Measurements from ENCODE around the gene GNAT2. TPM values are rescaled to one million over a fixed set of nuclear protein-coding genes. Genes with fewer than 3 reads are reported as not detected.
A peak's percentile ranks its signal among the peaks of the same experiment; 100 is the strongest.

GNAT2 gene
- total RNA-seq, 2 experiments from 2014 or later = not detected

DNA sequence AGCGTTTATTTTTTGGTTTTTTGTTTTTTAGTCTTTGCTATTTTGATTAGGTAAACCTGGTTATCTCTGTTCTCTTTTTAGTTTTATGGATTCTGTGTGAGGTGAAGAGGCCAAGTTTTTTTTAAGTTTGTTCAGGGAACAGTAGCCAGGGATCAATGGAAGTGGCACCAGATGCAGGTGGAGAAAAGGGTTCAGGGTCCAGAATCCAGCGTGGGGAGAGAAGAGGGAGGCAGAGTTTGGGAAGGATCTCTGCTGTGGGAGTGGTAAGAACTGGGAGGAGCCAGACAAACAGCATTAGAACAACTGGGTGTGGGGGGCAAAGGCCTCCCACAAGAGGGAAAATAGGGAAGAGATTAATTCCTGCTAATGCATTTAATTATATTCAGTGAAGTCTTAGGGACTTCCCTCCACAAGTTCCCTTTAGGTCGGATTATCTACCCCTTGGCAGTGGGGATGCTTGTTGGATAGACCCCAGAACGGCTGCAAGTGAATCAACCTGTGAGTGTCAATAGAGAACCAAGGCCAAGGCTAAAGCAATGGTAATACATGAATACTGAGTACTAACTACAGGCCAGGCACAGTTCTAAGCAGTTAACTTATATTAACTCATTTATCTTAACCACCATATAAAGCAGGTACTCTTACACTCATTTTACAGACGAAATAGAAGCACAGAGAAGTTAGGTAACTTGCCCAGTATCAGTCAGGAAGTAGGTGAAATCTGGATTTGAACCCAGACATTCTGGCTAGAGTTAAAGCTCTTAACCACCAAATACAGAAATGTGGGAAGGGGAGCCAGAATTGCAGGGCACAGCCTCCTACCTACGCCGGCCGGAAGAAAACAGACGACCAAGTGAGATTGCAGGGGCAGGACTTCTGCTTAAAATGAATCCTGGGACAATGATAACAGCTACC lies 498 bp downstream of the GNAT2 start:
- peaks cover 70% of the 10 kb centered on the region for H3K4me1 Mint-ChIP-seq (ENCODE audit: low read depth)
- H3K9me3 Mint-ChIP-seq = no peaks in the 10 kb centered on the region
- ChIA-PET POLR2A (interaction anchor here (1.0 to 2.9 kb wide), 8 partner anchors 10 to 366 kb away, joined by 4 to 52 read pairs (median 6); partner anchors contain the start of genes AHCYL1, ATXN7L2 and GNAI3), CTCF (interaction anchor here (0.9 to 2.4 kb wide), 3 partner anchors 21 to 73 kb away, joined by 3 to 10 read pairs (median 3); partner anchors contain the start of gene GNAI3)
- no peaks in the 10 kb centered on the region for H3K9me3 ChIP-seq (ENCODE audit: control insufficient read depth in 1 of 2, insufficient read depth in 1 of 2, low read length in 2 of 2)
- no peaks in the 10 kb centered on the region for H3K36me3 ChIP-seq (ENCODE audit: insufficient read depth, low read length)
- peak overlapping the region; percentile 91 for H3K4me3 ChIP-seq (ENCODE audit: low read length)
- TF ChIP-seq, protein P1, sequence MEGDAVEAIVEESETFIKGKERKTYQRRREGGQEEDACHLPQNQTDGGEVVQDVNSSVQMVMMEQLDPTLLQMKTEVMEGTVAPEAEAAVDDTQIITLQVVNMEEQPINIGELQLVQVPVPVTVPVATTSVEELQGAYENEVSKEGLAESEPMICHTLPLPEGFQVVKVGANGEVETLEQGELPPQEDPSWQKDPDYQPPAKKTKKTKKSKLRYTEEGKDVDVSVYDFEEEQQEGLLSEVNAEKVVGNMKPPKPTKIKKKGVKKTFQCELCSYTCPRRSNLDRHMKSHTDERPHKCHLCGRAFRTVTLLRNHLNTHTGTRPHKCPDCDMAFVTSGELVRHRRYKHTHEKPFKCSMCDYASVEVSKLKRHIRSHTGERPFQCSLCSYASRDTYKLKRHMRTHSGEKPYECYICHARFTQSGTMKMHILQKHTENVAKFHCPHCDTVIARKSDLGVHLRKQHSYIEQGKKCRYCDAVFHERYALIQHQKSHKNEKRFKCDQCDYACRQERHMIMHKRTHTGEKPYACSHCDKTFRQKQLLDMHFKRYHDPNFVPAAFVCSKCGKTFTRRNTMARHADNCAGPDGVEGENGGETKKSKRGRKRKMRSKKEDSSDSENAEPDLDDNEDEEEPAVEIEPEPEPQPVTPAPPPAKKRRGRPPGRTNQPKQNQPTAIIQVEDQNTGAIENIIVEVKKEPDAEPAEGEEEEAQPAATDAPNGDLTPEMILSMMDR (IDR thresholded peaks at IDR 0.05) = no peak
- H3K4me1 ChIP-seq (ENCODE audit: insufficient read depth, low read length) = peaks cover 71% of the 10 kb centered on the region
- peak overlapping the region; percentile 89 for H3K27ac Mint-ChIP-seq
- peaks cover 4% of the 10 kb centered on the region for H3K36me3 Mint-ChIP-seq (ENCODE audit: low read depth)
- H3K27me3 Mint-ChIP-seq = no peaks in the 10 kb centered on the region
- intact Hi-C loops (cut with DNase I, micrococcal nuclease) = no loop called here
- no peak for ATAC-seq (ENCODE audit: poor library complexity)
- H3K27me3 ChIP-seq (ENCODE audit: control insufficient read depth in 1 of 2, insufficient read depth in 2 of 2, low read length in 2 of 2) = no peaks in the 10 kb centered on the region
- peak overlapping the region; percentile 85 to 94 for H3K27ac ChIP-seq (ENCODE audit: low read depth in 1 of 2, low read length in 2 of 2)
- no peak for DNase-seq
- peak overlapping the region; percentile 99 for H3K4me3 Mint-ChIP-seq

DNA sequence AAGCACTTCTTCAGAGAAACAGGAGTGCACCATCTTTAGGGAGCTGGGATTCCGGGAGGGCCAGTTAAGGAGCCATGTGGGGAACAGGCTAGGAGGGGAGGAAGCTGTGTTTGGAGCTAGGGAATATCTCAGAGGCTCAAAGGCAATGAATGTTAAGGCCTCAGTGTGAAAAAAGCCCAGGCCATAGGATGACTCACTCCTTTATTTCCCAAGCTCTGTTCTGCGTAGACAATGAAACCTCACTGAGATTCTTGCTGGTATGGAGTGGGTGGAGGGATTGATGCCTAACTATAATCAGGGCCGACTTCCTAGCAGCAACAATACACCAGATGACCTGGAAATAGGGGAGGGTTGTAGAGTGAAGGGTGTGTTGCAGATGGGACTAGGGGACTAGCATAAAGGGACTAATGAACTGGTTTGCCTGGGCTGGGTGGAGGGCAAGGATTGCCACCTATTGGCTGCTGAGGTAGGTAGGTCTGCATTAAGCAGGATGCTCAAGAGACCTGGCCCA lies 2.1 kb downstream of the GNAT2 start:
- H3K27me3 Mint-ChIP-seq = no peaks in the 10 kb centered on the region
- peak overlapping the region; percentile 76 for H3K4me3 Mint-ChIP-seq
- H3K9me3 Mint-ChIP-seq = no peaks in the 10 kb centered on the region
- TF ChIP-seq, protein P1 (IDR thresholded peaks at IDR 0.05) = no peak
- peak overlapping the region in 1 of 2 donors; percentile 79 for H3K27ac ChIP-seq (ENCODE audit: low read depth in 1 of 2, low read length in 2 of 2)
- POLR2A ChIA-PET = interaction anchor here (2.7 kb wide), 1 partner anchor 69 kb away, joined by 17 read pairs; the partner anchor contains the start of gene GNAI3
- peaks cover 55% of the 10 kb centered on the region for H3K4me1 Mint-ChIP-seq (ENCODE audit: low read depth)
- H3K9me3 ChIP-seq (ENCODE audit: control insufficient read depth in 1 of 2, insufficient read depth in 1 of 2, low read length in 2 of 2) = no peaks in the 10 kb centered on the region
- DNase-seq (peak in 3 of 14 experiments; percentile 30 to 61 (median 55)), ATAC-seq (ENCODE audit: poor library complexity) (no peak)
- H3K27ac Mint-ChIP-seq = peak overlapping the region; percentile 71
- no peaks in the 10 kb centered on the region for H3K36me3 ChIP-seq (ENCODE audit: insufficient read depth, low read length)
- H3K27me3 ChIP-seq (ENCODE audit: control insufficient read depth in 1 of 2, insufficient read depth in 2 of 2, low read length in 2 of 2) = no peaks in the 10 kb centered on the region
- CTCF ChIA-PET = interaction anchor here (0.5 to 3.0 kb wide), 4 partner anchors 15 to 123 kb away, joined by 3 to 10 read pairs (median 5); partner anchors contain the start of gene CYB561D1
- H3K36me3 Mint-ChIP-seq (ENCODE audit: low read depth) = peaks cover 4% of the 10 kb centered on the region
- H3K4me1 ChIP-seq (ENCODE audit: insufficient read depth, low read length) = peaks cover 55% of the 10 kb centered on the region
- no peak overlapping the region for H3K4me3 ChIP-seq (ENCODE audit: low read length)
- intact Hi-C loops (cut with DNase I, micrococcal nuclease) = no loop called here

DNA sequence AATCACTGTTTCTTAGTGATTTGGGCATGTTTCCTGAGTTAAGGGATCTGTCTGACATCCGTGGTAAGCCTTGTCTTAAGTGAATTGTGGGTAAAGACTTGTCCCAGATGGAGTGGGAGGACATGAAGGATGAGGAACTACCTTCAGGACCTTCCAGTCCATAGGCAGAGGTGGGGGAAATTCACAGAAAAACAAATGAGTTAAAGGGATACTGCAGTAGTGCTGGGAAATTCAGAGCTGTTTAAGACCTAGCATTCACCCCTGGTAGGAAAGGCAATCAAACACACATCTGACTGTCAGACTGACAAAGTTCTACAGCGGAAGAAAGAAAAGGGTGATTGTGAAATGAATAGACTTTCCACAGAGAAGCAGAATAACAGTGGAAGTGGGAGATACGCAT lies 3.0 kb downstream of the GNAT2 start:
- peaks cover 4% of the 10 kb centered on the region for H3K36me3 Mint-ChIP-seq (ENCODE audit: low read depth)
- Histone ChIP-seq H3K4me3 (ENCODE audit: low read length) (no peak overlapping the region), H3K27ac (ENCODE audit: low read depth in 1 of 2, low read length in 2 of 2) (peak overlapping the region; percentile 50 to 79), H3K27me3 (ENCODE audit: control insufficient read depth in 1 of 2, insufficient read depth in 2 of 2, low read length in 2 of 2) (no peaks in the 10 kb centered on the region), H3K9me3 (ENCODE audit: control insufficient read depth in 1 of 2, insufficient read depth in 1 of 2, low read length in 2 of 2) (no peaks in the 10 kb centered on the region), H3K4me1 (ENCODE audit: insufficient read depth, low read length) (peaks cover 46% of the 10 kb centered on the region), H3K36me3 (ENCODE audit: insufficient read depth, low read length) (no peaks in the 10 kb centered on the region)
- H3K4me1 Mint-ChIP-seq (ENCODE audit: low read depth) = peaks cover 45% of the 10 kb centered on the region
- POLR2A ChIA-PET = interaction anchor here (1.0 to 2.7 kb wide), 3 partner anchors 9 to 68 kb away, joined by 3 to 17 read pairs (median 4); partner anchors contain the start of gene GNAI3
- intact Hi-C loops (cut with DNase I, micrococcal nuclease) = no loop called here
- ATAC-seq (ENCODE audit: poor library complexity) (no peak), DNase-seq (no peak)
- no peaks in the 10 kb centered on the region for H3K27me3 Mint-ChIP-seq
- CTCF ChIA-PET = interaction anchor here (0.8 to 3.0 kb wide), 3 partner anchors 19 to 70 kb away, joined by 4 to 10 read pairs (median 5); no protein-coding TSS in a partner anchor
- TF ChIP-seq, protein P1 (IDR thresholded peaks at IDR 0.05) = no peak
- H3K27ac Mint-ChIP-seq = peak overlapping the region; percentile 71
- no peaks in the 10 kb centered on the region for H3K9me3 Mint-ChIP-seq
- H3K4me3 Mint-ChIP-seq = peak overlapping the region; percentile 50
